ENCODE measurements around the gene TNFRSF12A.

TNFRSF12A gene

DNA sequence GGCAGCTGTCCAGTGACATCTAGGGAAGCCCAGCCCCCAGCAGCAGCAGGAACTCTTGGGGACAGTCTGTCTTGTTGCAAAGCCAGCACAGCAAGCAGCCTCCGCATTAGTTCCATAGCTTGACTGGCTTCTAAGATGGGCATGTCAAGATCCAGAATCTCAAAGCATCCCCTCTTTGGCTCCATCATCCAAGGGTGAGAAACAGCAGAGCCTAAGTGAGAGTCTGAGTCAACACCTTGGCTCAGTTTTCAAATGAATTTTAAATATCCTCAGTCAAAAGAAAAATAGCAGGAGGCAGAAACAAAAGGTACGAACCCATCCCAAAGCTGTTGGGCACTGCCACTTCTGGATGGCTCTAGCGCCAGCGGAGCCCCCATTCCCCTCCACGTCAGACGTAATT, 5.2 kb upstream of the TNFRSF12A start:
- peaks cover 61% of the 10 kb centered on the region for H3K27me3 Mint-ChIP-seq
- no peaks in the 10 kb centered on the region for H3K9me3 Mint-ChIP-seq
- peaks cover 9% of the 10 kb centered on the region for H3K4me1 Mint-ChIP-seq
- no peak overlapping the region for H3K27ac Mint-ChIP-seq
- no peak overlapping the region for H3K4me3 Mint-ChIP-seq
- ATAC-seq: no peak
- H3K36me3 Mint-ChIP-seq: no peaks in the 10 kb centered on the region

GRCh38 chr16:3015865-3016521, 4.2 kb upstream of the TNFRSF12A start:
- H3K27me3 Mint-ChIP-seq: peaks cover 59% of the 10 kb centered on the region
- no peak for ATAC-seq
- peaks cover 18% of the 10 kb centered on the region for H3K4me1 Mint-ChIP-seq
- H3K4me3 Mint-ChIP-seq: no peak overlapping the region
- no peaks in the 10 kb centered on the region for H3K9me3 Mint-ChIP-seq
- H3K27ac Mint-ChIP-seq: no peak overlapping the region
- no peaks in the 10 kb centered on the region for H3K36me3 Mint-ChIP-seq

GRCh38 chr16:3017344-3017743, 2.8 kb upstream of the TNFRSF12A start:
- no peak overlapping the region for H3K27ac Mint-ChIP-seq
- no peaks in the 10 kb centered on the region for H3K9me3 Mint-ChIP-seq
- H3K36me3 Mint-ChIP-seq: no peaks in the 10 kb centered on the region
- H3K4me1 Mint-ChIP-seq: peaks cover 31% of the 10 kb centered on the region
- no peak for ATAC-seq
- H3K4me3 Mint-ChIP-seq: no peak overlapping the region
- peaks cover 46% of the 10 kb centered on the region for H3K27me3 Mint-ChIP-seq

DNA sequence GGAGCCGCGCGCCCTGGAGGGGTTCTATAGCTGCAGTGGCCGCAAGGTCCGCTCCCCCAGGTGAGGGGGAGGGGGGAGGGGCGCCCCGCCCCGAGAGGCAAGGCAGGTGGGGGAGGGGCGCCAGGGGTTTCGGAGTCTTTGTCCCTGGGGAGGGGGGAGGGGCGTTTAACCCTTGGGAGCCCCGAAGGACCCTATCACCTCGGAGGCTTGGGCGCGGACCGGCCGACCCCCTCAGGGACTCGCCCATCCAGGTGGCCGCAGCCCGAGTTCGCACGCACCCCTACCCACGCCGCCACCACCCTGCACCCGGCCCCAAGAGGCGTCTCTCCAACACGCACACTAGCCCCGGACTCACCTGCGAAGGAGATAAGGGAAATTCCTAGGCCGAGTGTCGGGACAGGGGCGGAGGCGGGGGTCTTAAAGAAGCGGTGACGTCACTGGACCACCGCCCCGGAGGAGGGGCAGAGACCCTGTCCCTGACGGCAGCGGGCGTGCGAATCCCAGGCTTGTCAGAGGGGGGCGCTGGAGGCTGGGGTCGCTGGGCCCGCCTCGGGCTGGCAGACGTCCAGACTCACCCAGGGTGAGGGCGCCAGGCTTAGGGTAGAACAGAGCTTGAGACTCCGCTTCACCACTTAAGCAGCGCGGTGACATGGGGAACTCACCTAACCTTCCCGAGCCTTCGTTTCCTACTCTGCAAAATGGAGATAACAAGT, 2.2 kb upstream of the TNFRSF12A start, which contains the start of gene CLDN6:
TSS of gene CLDN6 (minus strand) at position 390 of the 713 bp plus-strand sequence. CDS start 2,162 bp downstream, outside the sequence.
- Mint-ChIP-seq H3K27me3 (peaks cover 40% of the 10 kb centered on the region), H3K4me1 (peaks cover 37% of the 10 kb centered on the region), H3K4me3 (no peak within 1 kb of the TSS), H3K36me3 (no peaks in the 10 kb centered on the region), H3K9me3 (no peaks in the 10 kb centered on the region), H3K27ac (no peak within 1 kb of the TSS)
- no peak for ATAC-seq

DNA sequence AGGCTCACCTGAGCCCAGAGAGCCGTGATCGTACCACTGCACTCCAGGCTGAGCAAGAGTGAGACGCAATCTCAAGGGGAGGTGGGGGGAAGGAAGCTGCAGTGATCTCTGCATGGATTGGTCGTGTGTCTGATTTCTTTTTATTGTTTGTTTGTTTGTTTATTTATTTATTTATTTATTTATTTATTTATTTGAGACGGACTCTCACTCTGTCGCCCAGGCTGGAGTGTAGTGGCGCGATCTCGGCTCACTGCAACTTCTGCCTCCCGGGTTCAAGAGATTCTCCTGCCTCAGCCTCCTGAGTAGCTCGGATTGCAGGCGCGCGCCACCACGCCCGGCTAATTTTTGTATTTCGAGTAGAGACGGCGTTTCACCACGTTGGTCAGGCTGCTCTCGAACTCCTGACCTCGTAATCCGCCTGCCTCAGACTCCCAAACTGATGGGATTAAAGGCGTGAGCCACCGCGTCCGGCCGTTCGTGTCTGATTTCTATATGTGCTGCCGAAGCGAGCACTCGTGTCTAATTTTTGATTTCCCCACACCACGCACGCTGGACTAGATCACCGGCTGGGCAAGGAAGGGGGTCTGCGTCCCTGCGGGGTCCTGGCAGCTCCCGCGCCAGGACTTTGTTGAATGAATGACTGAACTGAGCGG, 448 bp upstream of the TNFRSF12A start:
- H3K27me3 Mint-ChIP-seq: peaks cover 23% of the 10 kb centered on the region
- H3K36me3 Mint-ChIP-seq: no peaks in the 10 kb centered on the region
- H3K9me3 Mint-ChIP-seq: no peaks in the 10 kb centered on the region
- H3K27ac Mint-ChIP-seq: peak overlapping the region; percentile 83
- peak overlapping the region; percentile 84 for H3K4me3 Mint-ChIP-seq
- no peak for ATAC-seq
- peaks cover 51% of the 10 kb centered on the region for H3K4me1 Mint-ChIP-seq

DNA sequence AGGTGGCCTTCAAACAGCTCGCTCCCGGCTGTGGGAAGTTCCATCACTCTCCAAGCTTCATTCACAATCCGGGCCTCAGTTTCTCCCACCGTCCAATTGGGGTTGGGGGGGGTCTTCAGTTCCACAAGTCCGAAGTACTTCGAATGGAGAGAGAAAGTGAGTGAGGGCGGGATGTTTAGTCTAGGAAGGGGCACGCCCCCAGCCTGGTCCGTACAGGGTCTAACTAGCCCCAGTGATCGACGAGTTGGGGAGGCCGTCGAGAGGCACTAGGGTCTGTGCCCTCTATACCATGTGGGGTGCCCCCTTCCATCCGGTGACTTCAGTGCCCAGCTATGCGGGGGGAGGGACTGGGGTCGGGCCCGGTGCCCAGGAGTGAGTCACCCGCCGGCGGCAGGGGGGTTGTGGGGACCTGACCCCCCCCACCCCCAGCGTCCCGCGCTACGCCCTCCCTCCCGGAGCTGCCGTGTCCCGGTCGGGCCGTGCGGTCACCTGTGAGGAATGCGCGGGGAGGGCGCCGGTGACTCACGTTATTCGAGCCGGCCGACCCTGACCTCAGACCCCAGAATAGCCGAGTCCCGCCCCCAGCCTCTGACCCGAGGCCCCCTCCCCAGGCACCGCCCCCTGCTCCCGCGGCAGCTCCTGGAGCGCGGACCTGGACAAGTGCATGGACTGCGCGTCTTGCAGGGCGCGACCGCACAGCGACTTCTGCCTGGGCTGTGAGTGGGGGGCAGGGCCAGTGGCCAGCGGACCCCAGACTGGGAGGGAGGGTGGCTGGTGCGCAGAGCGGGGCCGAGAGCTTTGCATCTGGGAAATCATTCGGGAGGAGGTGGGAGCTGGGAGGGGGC, 658 bp downstream of the TNFRSF12A start:
- Mint-ChIP-seq H3K36me3 (peaks cover under 1% of the 10 kb centered on the region), H3K27me3 (peaks cover 23% of the 10 kb centered on the region), H3K27ac (peak overlapping the region; percentile 83), H3K9me3 (no peaks in the 10 kb centered on the region), H3K4me1 (peaks cover 59% of the 10 kb centered on the region), H3K4me3 (peak overlapping the region; percentile 84)
- no peak for ATAC-seq

DNA sequence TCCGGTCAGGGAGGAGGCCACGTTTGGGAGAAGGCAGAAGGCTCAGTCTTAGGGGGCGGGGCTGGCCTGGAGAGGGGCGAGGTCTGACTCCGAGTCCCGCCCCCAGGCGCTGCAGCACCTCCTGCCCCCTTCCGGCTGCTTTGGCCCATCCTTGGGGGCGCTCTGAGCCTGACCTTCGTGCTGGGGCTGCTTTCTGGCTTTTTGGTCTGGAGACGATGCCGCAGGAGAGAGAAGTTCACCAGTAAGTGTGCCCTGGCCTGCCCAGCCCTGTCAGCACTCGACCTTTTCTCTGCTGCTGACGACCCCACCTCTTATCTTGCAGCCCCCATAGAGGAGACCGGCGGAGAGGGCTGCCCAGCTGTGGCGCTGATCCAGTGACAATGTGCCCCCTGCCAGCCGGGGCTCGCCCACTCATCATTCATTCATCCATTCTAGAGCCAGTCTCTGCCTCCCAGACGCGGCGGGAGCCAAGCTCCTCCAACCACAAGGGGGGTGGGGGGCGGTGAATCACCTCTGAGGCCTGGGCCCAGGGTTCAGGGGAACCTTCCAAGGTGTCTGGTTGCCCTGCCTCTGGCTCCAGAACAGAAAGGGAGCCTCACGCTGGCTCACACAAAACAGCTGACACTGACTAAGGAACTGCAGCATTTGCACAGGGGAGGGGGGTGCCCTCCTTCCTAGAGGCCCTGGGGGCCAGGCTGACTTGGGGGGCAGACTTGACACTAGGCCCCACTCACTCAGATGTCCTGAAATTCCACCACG, 1.5 kb downstream of the TNFRSF12A start:
- Mint-ChIP-seq H3K4me3 (peak overlapping the region; percentile 81), H3K36me3 (peaks cover 8% of the 10 kb centered on the region), H3K27ac (peak overlapping the region; percentile 83), H3K4me1 (peaks cover 67% of the 10 kb centered on the region), H3K27me3 (peaks cover 22% of the 10 kb centered on the region), H3K9me3 (no peaks in the 10 kb centered on the region)
- peak; percentile 42 for ATAC-seq

- Mint-ChIP-seq H3K27ac (peak overlapping the region; percentile 83), H3K27me3 (peaks cover 16% of the 10 kb centered on the region), H3K9me3 (no peaks in the 10 kb centered on the region), H3K4me1 (peaks cover 67% of the 10 kb centered on the region), H3K4me3 (peak overlapping the region; percentile 81), H3K36me3 (peaks cover 15% of the 10 kb centered on the region)
- ATAC-seq: no peak
Observed at GRCh38 chr16:3022208-3022683, 2.1 kb downstream of the TNFRSF12A start.

- peaks cover 10% of the 10 kb centered on the region for H3K27me3 Mint-ChIP-seq
- no peaks in the 10 kb centered on the region for H3K9me3 Mint-ChIP-seq
- peaks cover 17% of the 10 kb centered on the region for H3K36me3 Mint-ChIP-seq
- peak overlapping the region; percentile 83 for H3K27ac Mint-ChIP-seq
- peaks cover 68% of the 10 kb centered on the region for H3K4me1 Mint-ChIP-seq
- peak overlapping the region; percentile 81 for H3K4me3 Mint-ChIP-seq
- ATAC-seq: peak; percentile 42
Observed at GRCh38 chr16:3022684-3023414, 2.7 kb downstream of the TNFRSF12A start.

DNA sequence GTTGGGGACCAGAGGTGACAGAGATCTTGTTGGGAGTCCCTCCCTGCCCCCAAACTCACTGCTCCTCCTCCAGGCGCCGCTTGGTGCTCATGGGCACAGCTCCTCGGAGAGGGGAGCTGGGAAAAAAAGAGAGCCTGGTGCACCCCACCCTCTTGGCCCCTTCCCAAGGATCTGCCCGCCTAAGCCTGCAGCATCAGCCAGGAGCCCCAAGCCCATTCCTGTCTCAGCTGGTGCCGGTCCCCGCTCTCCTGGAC, 3.2 kb downstream of the TNFRSF12A start:
- Mint-ChIP-seq H3K36me3 (peaks cover 17% of the 10 kb centered on the region), H3K27ac (peak overlapping the region; percentile 83), H3K27me3 (peaks cover 10% of the 10 kb centered on the region), H3K4me1 (peaks cover 68% of the 10 kb centered on the region), H3K9me3 (no peaks in the 10 kb centered on the region), H3K4me3 (peak overlapping the region; percentile 81)
- ATAC-seq: no peak

- Mint-ChIP-seq H3K4me1 (peaks cover 73% of the 10 kb centered on the region), H3K27me3 (peaks cover 10% of the 10 kb centered on the region), H3K27ac (peak within 1 kb of the TSS; percentile 83), H3K4me3 (peak within 1 kb of the TSS; percentile 81), H3K9me3 (no peaks in the 10 kb centered on the region), H3K36me3 (peaks cover 17% of the 10 kb centered on the region)
- peak; percentile 90 for ATAC-seq
Observed at GRCh38 chr16:3023669-3024478, 3.7 kb downstream of the TNFRSF12A start, which contains the start of the genes HCFC1R1 and THOC6. TSS of gene HCFC1R1 (minus strand) at chr16:3023942. CDS start at chr16:3023941, 1 bp downstream. TSS of gene THOC6 (plus strand) at chr16:3024035. CDS start at chr16:3024327, 292 bp downstream.

- H3K4me3 Mint-ChIP-seq: no peak overlapping the region
- H3K4me1 Mint-ChIP-seq: peaks cover 80% of the 10 kb centered on the region
- H3K27me3 Mint-ChIP-seq: peaks cover 25% of the 10 kb centered on the region
Observed at GRCh38 chr16:3025032-3026002, 5.1 kb downstream of the TNFRSF12A start.

More at GRCh38 chr16:3025032-3026002, 5.1 kb downstream of the TNFRSF12A start:
- H3K36me3 Mint-ChIP-seq: peaks cover 17% of the 10 kb centered on the region
- no peak for ATAC-seq
- H3K9me3 Mint-ChIP-seq: no peaks in the 10 kb centered on the region
- H3K27ac Mint-ChIP-seq: no peak overlapping the region
